SK-N-SH (cell line): ENCODE data around the gene RB1.

Experiments
- CTCF ChIP-seq: fragments of 200-600 bp; sonication (generic); IDR thresholded peaks from 2 replicates; pipeline ENCODE4 v1.6.1; 2017; ENCODE audit warnings: antibody characterized with exemption, mild to moderate bottlenecking, moderate library complexity
- FOXM1 ChIP-seq: IDR thresholded peaks from 2 replicates; pipeline ENCODE4 v1.4.0; 2012; ENCODE audit warnings: low read depth, mild to moderate bottlenecking
- JUND ChIP-seq: IDR thresholded peaks from 2 replicates; pipeline ENCODE4 v1.4.0; 2012
- POLR2AphosphoS5 ChIP-seq: IDR thresholded peaks from 2 replicates; pipeline ENCODE4 v1.6.1; 2012; ENCODE audit warnings: low read depth, low read length
- RFX5 ChIP-seq: IDR thresholded peaks from 2 replicates; pipeline ENCODE4 v1.6.1; 2012; ENCODE audit warnings: mild to moderate bottlenecking, improper control_type of control experiment, low read length
- SIN3A ChIP-seq: IDR thresholded peaks from 2 replicates; pipeline ENCODE4 v1.6.1; 2012; ENCODE audit warnings: low read depth, mild to moderate bottlenecking, low read length, moderate library complexity, borderline replicate concordance
- SMC3 ChIP-seq: IDR thresholded peaks from 2 replicates; pipeline ENCODE4 v1.6.1; 2012; ENCODE audit warnings: low read depth, low read length, improper control_type of control experiment
- ZBTB33 ChIP-seq: IDR thresholded peaks from 2 replicates; pipeline ENCODE4 v1.4.0; 2012; ENCODE audit warnings: low read depth, borderline replicate concordance
- TF ChIP-seq, protein P1 (sequence below): fragments of 150-350 bp; IDR thresholded peaks from 2 replicates; pipeline ENCODE4 v1.6.1; 2017; ENCODE audit warnings: antibody characterized with exemption, low read length, low read depth, borderline replicate concordance

DNA sequence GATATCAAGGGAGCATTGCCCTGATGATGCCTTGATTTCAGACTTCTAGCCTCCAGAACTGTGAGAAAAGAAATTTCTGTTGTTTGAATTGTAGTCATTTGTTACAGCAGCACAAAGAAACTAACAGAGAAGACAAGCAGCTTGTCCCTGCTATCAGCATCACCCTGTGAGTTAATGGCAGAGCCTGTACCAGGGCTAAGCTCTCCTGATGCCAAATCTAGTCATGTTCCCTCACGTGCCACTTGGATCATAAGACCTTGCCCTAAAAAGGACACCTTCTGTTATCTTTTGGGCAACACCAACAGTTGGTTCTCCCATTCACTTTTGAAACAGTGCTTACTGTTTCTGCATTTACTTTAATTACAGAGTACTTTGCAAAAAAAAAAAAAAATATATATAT is 214.5 kb downstream of the RB1 start:
- TF ChIP-seq FOXM1 (no peak), POLR2AphosphoS5 (no peak), ZBTB33 (no peak), SIN3A (no peak), SMC3 (no peak), CTCF (no peak), JUND (no peak), RFX5 (no peak)
- TF ChIP-seq, protein P1, sequence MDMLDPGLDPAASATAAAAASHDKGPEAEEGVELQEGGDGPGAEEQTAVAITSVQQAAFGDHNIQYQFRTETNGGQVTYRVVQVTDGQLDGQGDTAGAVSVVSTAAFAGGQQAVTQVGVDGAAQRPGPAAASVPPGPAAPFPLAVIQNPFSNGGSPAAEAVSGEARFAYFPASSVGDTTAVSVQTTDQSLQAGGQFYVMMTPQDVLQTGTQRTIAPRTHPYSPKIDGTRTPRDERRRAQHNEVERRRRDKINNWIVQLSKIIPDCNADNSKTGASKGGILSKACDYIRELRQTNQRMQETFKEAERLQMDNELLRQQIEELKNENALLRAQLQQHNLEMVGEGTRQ: no peak
